ENCODE data around the gene CCDC8. TPM values are rescaled to one million over a fixed set of nuclear protein-coding genes. Genes with fewer than 3 reads are reported as not detected.

CCDC8 gene
- total RNA-seq, 1 experiment from 2014 or later = 0.18 TPM

DNA sequence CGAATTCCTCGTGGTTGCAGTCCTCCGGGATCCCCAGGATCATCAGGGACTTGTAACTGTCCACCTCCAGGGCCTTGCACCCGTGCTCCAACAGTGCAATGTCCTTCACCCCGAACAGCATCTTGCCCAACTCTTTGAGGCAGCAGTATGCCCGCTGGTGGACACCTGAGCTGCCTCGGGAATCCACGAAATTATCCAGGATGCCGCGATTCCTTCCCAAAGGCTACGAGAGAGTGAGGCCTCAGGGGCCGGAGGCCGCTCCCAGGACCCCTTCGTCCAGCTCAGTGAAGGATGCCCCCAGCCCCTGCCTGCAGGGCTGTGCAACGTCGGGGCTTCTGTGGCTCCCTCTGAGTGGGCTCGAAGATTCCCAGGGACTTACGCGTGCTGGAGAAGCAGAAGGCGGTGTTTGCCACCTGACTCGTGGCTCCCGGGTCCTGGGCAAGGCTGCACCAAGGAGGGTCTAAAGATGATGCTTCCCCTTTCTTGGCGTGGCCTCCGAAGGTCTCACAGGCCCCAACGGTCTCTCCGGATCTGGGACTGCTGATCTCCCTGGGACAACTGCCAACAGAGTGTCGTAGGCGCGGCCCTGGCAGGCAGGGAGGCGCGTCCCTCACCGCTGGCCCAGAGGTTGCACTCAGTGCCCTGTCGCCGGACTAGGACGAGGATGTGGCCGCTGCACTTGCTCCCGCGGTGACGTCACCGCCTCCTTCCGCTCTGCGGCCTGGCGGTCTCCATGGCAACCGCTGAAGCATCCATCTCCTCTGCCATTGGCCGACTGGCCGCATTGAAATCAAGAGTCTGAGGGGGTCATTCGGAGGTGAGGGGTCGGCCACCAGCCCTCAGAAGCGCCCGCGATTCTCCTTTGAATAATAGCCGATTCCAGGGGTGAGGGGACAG is 15.1 kb upstream of the CCDC8 start, which contains the start of gene PNMA8C:
TSS of gene PNMA8C (minus strand) at position 698 of the 897 bp plus-strand sequence. CDS start at position 121, 577 bp downstream.
- no peaks in the 10 kb centered on the region for H3K9me3 ChIP-seq
- no peak within 1 kb of the TSS for H3K4me3 ChIP-seq (ENCODE audit: low read depth, low read length)
- intact Hi-C loops (cut with micrococcal nuclease; ENCODE audit: unreplicated experiment) = no loop called here
- no peaks in the 10 kb centered on the region for H3K4me1 ChIP-seq
- TF ChIP-seq, protein P1, sequence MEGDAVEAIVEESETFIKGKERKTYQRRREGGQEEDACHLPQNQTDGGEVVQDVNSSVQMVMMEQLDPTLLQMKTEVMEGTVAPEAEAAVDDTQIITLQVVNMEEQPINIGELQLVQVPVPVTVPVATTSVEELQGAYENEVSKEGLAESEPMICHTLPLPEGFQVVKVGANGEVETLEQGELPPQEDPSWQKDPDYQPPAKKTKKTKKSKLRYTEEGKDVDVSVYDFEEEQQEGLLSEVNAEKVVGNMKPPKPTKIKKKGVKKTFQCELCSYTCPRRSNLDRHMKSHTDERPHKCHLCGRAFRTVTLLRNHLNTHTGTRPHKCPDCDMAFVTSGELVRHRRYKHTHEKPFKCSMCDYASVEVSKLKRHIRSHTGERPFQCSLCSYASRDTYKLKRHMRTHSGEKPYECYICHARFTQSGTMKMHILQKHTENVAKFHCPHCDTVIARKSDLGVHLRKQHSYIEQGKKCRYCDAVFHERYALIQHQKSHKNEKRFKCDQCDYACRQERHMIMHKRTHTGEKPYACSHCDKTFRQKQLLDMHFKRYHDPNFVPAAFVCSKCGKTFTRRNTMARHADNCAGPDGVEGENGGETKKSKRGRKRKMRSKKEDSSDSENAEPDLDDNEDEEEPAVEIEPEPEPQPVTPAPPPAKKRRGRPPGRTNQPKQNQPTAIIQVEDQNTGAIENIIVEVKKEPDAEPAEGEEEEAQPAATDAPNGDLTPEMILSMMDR (IDR thresholded peaks at IDR 0.05; ENCODE audit: insufficient read depth in 1 of 2, low read depth in 1 of 2, low read length in 1 of 2, severe bottlenecking in 1 of 2, unreplicated experiment in 1 of 2) = no peak
- no peaks in the 10 kb centered on the region for H3K36me3 Mint-ChIP-seq (ENCODE audit: insufficient read depth, unreplicated experiment)
- H3K27me3 Mint-ChIP-seq (ENCODE audit: insufficient read depth, unreplicated experiment) = peaks cover 16% of the 10 kb centered on the region
- H3K27ac Mint-ChIP-seq (ENCODE audit: unreplicated experiment) = no peak within 1 kb of the TSS
- H3K4me3 Mint-ChIP-seq (ENCODE audit: unreplicated experiment) = no peak within 1 kb of the TSS
- DNase-seq = no peak
- H3K36me3 ChIP-seq (ENCODE audit: control insufficient read depth, insufficient read depth, low read length) = no peaks in the 10 kb centered on the region
- peaks cover 6% of the 10 kb centered on the region for H3K4me1 Mint-ChIP-seq (ENCODE audit: low read depth, unreplicated experiment)
- no TSS peak for BruUV-seq (replicated peaks)
- H3K27me3 ChIP-seq (replicated peaks; ENCODE audit: control insufficient read depth, insufficient read depth, low read length) = no peaks in the 10 kb centered on the region
- ChIA-PET CTCF (no interaction called here), POLR2A (no interaction called here)
- no peaks in the 10 kb centered on the region for H3K9me3 Mint-ChIP-seq (ENCODE audit: unreplicated experiment)

DNA sequence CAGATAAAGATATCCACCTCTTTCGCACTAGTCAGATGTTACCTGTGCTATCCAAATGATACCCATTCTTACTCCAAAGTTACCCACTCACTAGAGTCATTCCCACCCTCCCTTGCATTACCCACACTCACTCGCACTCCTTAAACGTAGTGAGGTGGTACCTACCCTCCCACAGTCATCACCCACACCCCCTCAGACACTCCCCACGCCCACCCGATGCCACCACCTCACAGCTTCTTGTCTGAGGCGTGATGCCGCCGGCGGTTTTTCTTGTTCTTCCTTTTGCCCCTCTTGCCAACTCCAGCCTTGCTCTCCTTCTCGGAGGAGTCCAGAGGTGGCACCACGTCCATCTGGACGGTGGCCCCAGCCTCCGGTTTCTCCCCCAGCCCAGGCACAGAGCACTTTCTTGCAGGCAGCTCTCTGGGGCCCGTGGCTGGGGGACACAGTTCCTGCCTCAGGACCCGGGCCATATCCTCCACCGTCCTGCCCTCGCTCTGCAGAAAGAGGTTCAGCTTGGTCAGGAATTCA is 14.2 kb upstream of the CCDC8 start:
- Histone ChIP-seq H3K36me3 (ENCODE audit: control insufficient read depth, insufficient read depth, low read length) (no peaks in the 10 kb centered on the region), H3K4me1 (no peaks in the 10 kb centered on the region), H3K9me3 (no peaks in the 10 kb centered on the region), H3K4me3 (ENCODE audit: low read depth, low read length) (no peak overlapping the region), H3K27me3 (replicated peaks; ENCODE audit: control insufficient read depth, insufficient read depth, low read length) (no peaks in the 10 kb centered on the region)
- no TSS peak for BruUV-seq (replicated peaks)
- H3K27ac Mint-ChIP-seq (ENCODE audit: unreplicated experiment) = no peak overlapping the region
- H3K9me3 Mint-ChIP-seq (ENCODE audit: unreplicated experiment) = no peaks in the 10 kb centered on the region
- no peak for DNase-seq
- TF ChIP-seq, protein P1 (IDR thresholded peaks at IDR 0.05; ENCODE audit: insufficient read depth in 1 of 2, low read depth in 1 of 2, low read length in 1 of 2, severe bottlenecking in 1 of 2, unreplicated experiment in 1 of 2) = no peak
- no peaks in the 10 kb centered on the region for H3K36me3 Mint-ChIP-seq (ENCODE audit: insufficient read depth, unreplicated experiment)
- no peak overlapping the region for H3K4me3 Mint-ChIP-seq (ENCODE audit: unreplicated experiment)
- CTCF ChIA-PET = no interaction called here
- peaks cover 6% of the 10 kb centered on the region for H3K4me1 Mint-ChIP-seq (ENCODE audit: low read depth, unreplicated experiment)
- peaks cover 16% of the 10 kb centered on the region for H3K27me3 Mint-ChIP-seq (ENCODE audit: insufficient read depth, unreplicated experiment)
- intact Hi-C loops (cut with micrococcal nuclease; ENCODE audit: unreplicated experiment) = no loop called here
- POLR2A ChIA-PET = no interaction called here

DNA sequence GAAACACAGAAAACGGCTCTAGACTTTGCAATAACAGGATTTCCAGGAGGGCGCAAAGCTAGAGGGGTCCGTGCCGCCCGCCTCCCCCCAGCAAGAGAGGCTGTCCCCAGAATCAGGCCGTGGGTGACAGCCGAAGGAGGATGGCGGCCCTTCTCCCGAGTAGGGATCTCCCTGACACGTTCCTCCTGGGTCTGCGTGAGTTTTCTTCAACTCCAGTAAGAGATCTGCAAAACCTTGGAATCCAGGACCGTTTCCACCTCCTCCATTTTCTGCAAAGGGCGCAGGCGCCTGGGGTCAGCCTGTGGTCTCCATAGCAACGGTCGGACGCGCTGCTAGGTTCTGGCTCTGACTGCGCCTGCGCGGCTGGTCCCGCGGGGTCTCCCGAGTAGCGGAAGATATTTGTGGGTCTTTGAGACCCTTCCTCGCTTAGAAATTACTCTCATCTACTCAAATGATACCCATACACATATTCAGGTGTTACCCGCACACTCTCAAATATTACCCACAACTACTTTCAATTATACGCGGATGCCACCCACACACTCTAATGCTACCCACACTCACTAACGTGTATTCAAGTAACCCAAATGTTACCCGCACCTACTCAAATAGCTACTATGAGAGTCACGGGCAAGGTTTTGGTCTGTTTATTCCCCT is 13.3 kb upstream of the CCDC8 start:
- Histone ChIP-seq H3K4me3 (ENCODE audit: low read depth, low read length) (peak overlapping the region; percentile 44), H3K36me3 (ENCODE audit: control insufficient read depth, insufficient read depth, low read length) (no peaks in the 10 kb centered on the region), H3K9me3 (no peaks in the 10 kb centered on the region), H3K27me3 (replicated peaks; ENCODE audit: control insufficient read depth, insufficient read depth, low read length) (no peaks in the 10 kb centered on the region), H3K4me1 (no peaks in the 10 kb centered on the region)
- DNase-seq = peak; percentile 72 to 76
- ChIA-PET CTCF (no interaction called here), POLR2A (no interaction called here)
- BruUV-seq (replicated peaks) = no TSS peak
- peaks cover 6% of the 10 kb centered on the region for H3K4me1 Mint-ChIP-seq (ENCODE audit: low read depth, unreplicated experiment)
- TF ChIP-seq, protein P1 (IDR thresholded peaks at IDR 0.05; ENCODE audit: insufficient read depth in 1 of 2, low read depth in 1 of 2, low read length in 1 of 2, severe bottlenecking in 1 of 2, unreplicated experiment in 1 of 2) = no peak
- H3K4me3 Mint-ChIP-seq (ENCODE audit: unreplicated experiment) = peak overlapping the region; percentile 78
- no peaks in the 10 kb centered on the region for H3K9me3 Mint-ChIP-seq (ENCODE audit: unreplicated experiment)
- H3K27me3 Mint-ChIP-seq (ENCODE audit: insufficient read depth, unreplicated experiment) = peaks cover 16% of the 10 kb centered on the region
- H3K27ac Mint-ChIP-seq (ENCODE audit: unreplicated experiment) = peak overlapping the region; percentile 13
- intact Hi-C loops (cut with micrococcal nuclease; ENCODE audit: unreplicated experiment) = no loop called here
- no peaks in the 10 kb centered on the region for H3K36me3 Mint-ChIP-seq (ENCODE audit: insufficient read depth, unreplicated experiment)

Measured in Caco-2 (cell line).